HCT116 (cell line): ENCODE measurements around the gene NARS2. TPM values are rescaled to one million over a fixed set of nuclear protein-coding genes. Genes with fewer than 3 reads are reported as not detected.

Source experiments
- ATAC-seq: fragments of 200-7000 bp; cut with Tn5 transposase; 2 replicates; pipeline ENCODE4 v1.9.1; 2020; ENCODE audit warnings: mild to moderate bottlenecking, moderate library complexity
- BruUV-seq: library from RNA; stranded (reverse); fragments of 400-500 nt; replicated peaks from 2 replicates; lab custom pipeline; 2021; lab: Mats Ljungman, UMichigan
- CTCF ChIA-PET: fragments of 300-600 bp; sonication (Branson Sonifier 250); formaldehyde crosslinking; loops from one replicate; lab custom pipeline; 2021; ENCODE audit warnings: antibody characterized with exemption; lab: Charles Lee
- POLR2A ChIA-PET: fragments of 300-600, 350-600 bp; sonication (Branson Sonifier 250); formaldehyde crosslinking; loops from one replicate; lab custom pipeline; 2021; ENCODE audit warnings: antibody characterized with exemption; lab: Charles Lee
- RAD21 ChIA-PET, 2 experiments: fragments of 300-600 bp; sonication (Branson Sonifier 250); formaldehyde crosslinking; loops; one replicate each; lab custom pipeline; 2023; ENCODE audit warnings: low total read pairs in 2 of 2; ENCODE audit not compliant: uncharacterized antibody in 2 of 2, unreplicated experiment in 2 of 2, low non-redundant PET in 1 of 2; lab: Charles Lee
- DNase-seq: peaks from one replicate; pipeline ENCODE4 v3.0.0-alpha.2; 2010; ENCODE audit warnings: low read depth, low spot score
- H2AFZ ChIP-seq: fragments of 200-600 bp; shearing (Covaris generic), sonication (generic); 2 replicates; pipeline ENCODE4 v1.6.1; 2017; ENCODE audit warnings: low read depth, mixed run types, mixed read lengths, antibody characterized with exemption, low read length; ENCODE audit not compliant: poor library complexity, severe bottlenecking
- H3K27ac ChIP-seq: 2 replicates; pipeline ENCODE4 v1.5.1; 2012; ENCODE audit warnings: low read depth, low read length
- H3K27me3 ChIP-seq: fragments of 200-600 bp; sonication (generic); 2 replicates; pipeline ENCODE4 v1.6.1; 2016; ENCODE audit warnings: mixed run types, low read length, mixed read lengths; ENCODE audit not compliant: insufficient read depth
- H3K36me3 ChIP-seq, 2 experiments: fragments of 200-500 bp in 1 of 2; fragments of 200-600 bp in 1 of 2; sonication (Bioruptor generic) in 1 of 2; sonication (generic) in 1 of 2; 2 replicates each; pipeline versions ENCODE4 v1.5.1 to v1.6.1; 2014 to 2016; ENCODE audit warnings: low read length in 2 of 2, inconsistent platforms in 1 of 2, mixed read lengths in 1 of 2, mixed run types in 1 of 2; ENCODE audit not compliant: insufficient read depth in 2 of 2, control insufficient read depth in 1 of 2
- H3K4me1 ChIP-seq, 2 experiments: fragments of 200-600 bp in 1 of 2; sonication (generic) in 1 of 2; 2 replicates each; pipeline versions ENCODE4 v1.5.1 to v1.6.1; 2012 to 2017; ENCODE audit warnings: low read length in 2 of 2, inconsistent platforms in 1 of 2, mild to moderate bottlenecking in 1 of 2, mixed read lengths in 1 of 2, mixed run types in 1 of 2, moderate library complexity in 1 of 2; ENCODE audit not compliant: insufficient read depth in 2 of 2, control insufficient read depth in 1 of 2
- H3K4me2 ChIP-seq: fragments of 200-600 bp; sonication (generic); 2 replicates; pipeline ENCODE4 v1.6.1; 2017; ENCODE audit warnings: mixed run types, low read length, mixed read lengths
- H3K4me3 ChIP-seq, 2 experiments: fragments of 200-600 bp in 1 of 2; sonication (generic) in 1 of 2; replicated peaks in 1 of 2; 2 replicates each; pipeline ENCODE4 v1.5.1; 2011 to 2016; ENCODE audit warnings: low read length in 2 of 2, control low read depth in 1 of 2, low read depth in 1 of 2, mild to moderate bottlenecking in 1 of 2, mixed read lengths in 1 of 2, mixed run types in 1 of 2
- H3K79me2 ChIP-seq: fragments of 200-600 bp; sonication (generic); 2 replicates; pipeline ENCODE4 v1.6.1; 2017; ENCODE audit warnings: mild to moderate bottlenecking, mixed run types, low read length, moderate library complexity, mixed read lengths; ENCODE audit not compliant: insufficient read depth
- H3K9ac ChIP-seq: fragments of 200-600 bp; sonication (generic); 2 replicates; pipeline ENCODE4 v1.6.1; 2016; ENCODE audit warnings: low read length, mixed read lengths
- H3K9me2 ChIP-seq: fragments of 200-600 bp; sonication (generic), shearing (Covaris generic); 2 replicates; pipeline ENCODE4 v1.6.1; 2017; ENCODE audit warnings: mixed run types, mild to moderate bottlenecking, moderate library complexity; ENCODE audit not compliant: insufficient read depth
- H3K9me3 ChIP-seq, 2 experiments: fragments of 200-500 bp in 1 of 2; fragments of 200-600 bp in 1 of 2; sonication (Bioruptor generic) in 1 of 2; sonication (generic) in 1 of 2; 2 replicates each; pipeline ENCODE4 v1.6.1; 2014 to 2017; ENCODE audit warnings: low read length in 2 of 2, mixed read lengths in 2 of 2, inconsistent platforms in 1 of 2, low read depth in 1 of 2, mild to moderate bottlenecking in 1 of 2, mixed run types in 1 of 2, moderate library complexity in 1 of 2; ENCODE audit not compliant: control insufficient read depth in 1 of 2, insufficient read depth in 1 of 2
- H4K20me1 ChIP-seq: fragments of 200-600 bp; sonication (generic), shearing (Covaris generic); 2 replicates; pipeline ENCODE4 v1.6.1; 2017; ENCODE audit warnings: mixed run types, mild to moderate bottlenecking, moderate library complexity; ENCODE audit not compliant: insufficient read depth
- CBX3 ChIP-seq: IDR thresholded peaks from 2 replicates; pipeline ENCODE4 v1.6.1; 2012; ENCODE audit warnings: low read depth
- EGR1 ChIP-seq: IDR thresholded peaks from 2 replicates; pipeline ENCODE4 v1.6.1; 2012; ENCODE audit warnings: low read depth
- ELF1 ChIP-seq: IDR thresholded peaks from 2 replicates; pipeline ENCODE4 v1.6.1; 2012; ENCODE audit warnings: low read depth, borderline replicate concordance
- FOSL1 ChIP-seq: IDR thresholded peaks from 2 replicates; pipeline ENCODE4 v1.6.1; 2012; ENCODE audit warnings: low read depth
- JUND ChIP-seq: IDR thresholded peaks from 2 replicates; pipeline ENCODE4 v1.6.1; 2012
- POLR2AphosphoS5 ChIP-seq: IDR thresholded peaks from 2 replicates; pipeline ENCODE4 v1.6.1; 2011; ENCODE audit warnings: mild to moderate bottlenecking, low read depth, low read length, moderate library complexity
- RAD21 ChIP-seq: IDR thresholded peaks from 2 replicates; pipeline ENCODE4 v1.6.1; 2012; ENCODE audit warnings: low read depth, mild to moderate bottlenecking
- SIN3A ChIP-seq: IDR thresholded peaks from 2 replicates; pipeline ENCODE4 v1.6.1; 2012; ENCODE audit warnings: low read depth
- SRF ChIP-seq: IDR thresholded peaks from 2 replicates; pipeline ENCODE4 v1.6.1; 2012; ENCODE audit warnings: low read depth
- YY1 ChIP-seq: IDR thresholded peaks from 2 replicates; pipeline ENCODE4 v1.6.1; 2011; ENCODE audit warnings: low read length, low read depth, moderate library complexity, mild to moderate bottlenecking; ENCODE audit not compliant: insufficient replicate concordance; ENCODE audit errors: extremely low read depth
- ZFX ChIP-seq: fragments of 450-650 bp; IDR thresholded peaks from 2 replicates; pipeline ENCODE4 v1.6.1; 2017
- ZNF274 ChIP-seq: fragments of 200-500 bp; sonication (Bioruptor generic); IDR thresholded peaks from 2 replicates; pipeline ENCODE4 v1.6.1; 2014; ENCODE audit warnings: mild to moderate bottlenecking, low read depth, low read length, inconsistent platforms
- intact Hi-C: fragments of 100-400 bp; cut with micrococcal nuclease; formaldehyde crosslinking; loops from 2 replicates; pipeline ENCODE4 v1.10.0; 2022
- total RNA-seq: library from RNA; stranded (reverse); gene quantifications from one replicate; pipeline ENCODE4 v1.2.1, GENCODE V29; 2021; ENCODE audit not compliant: unreplicated experiment
- TF ChIP-seq, protein P1 (sequence below), 3 experiments: fragments of 200-600 bp in 1 of 3; sonication (generic) in 1 of 3; IDR thresholded peaks in 2 of 3; conservative IDR thresholded peaks in 1 of 3; 2 replicates each; pipeline ENCODE4 v1.5.1; 2012 to 2017; ENCODE audit warnings: low read depth in 2 of 3, low read length in 2 of 3, antibody characterized with exemption in 1 of 3, borderline replicate concordance in 1 of 3, control low read depth in 1 of 3, mild to moderate bottlenecking in 1 of 3, mixed read lengths in 1 of 3, mixed run types in 1 of 3, moderate library complexity in 1 of 3; ENCODE audit not compliant: insufficient read depth in 1 of 3

Gene NARS2
- total RNA-seq, 1 experiment from 2014 or later: 26.0 TPM

DNA sequence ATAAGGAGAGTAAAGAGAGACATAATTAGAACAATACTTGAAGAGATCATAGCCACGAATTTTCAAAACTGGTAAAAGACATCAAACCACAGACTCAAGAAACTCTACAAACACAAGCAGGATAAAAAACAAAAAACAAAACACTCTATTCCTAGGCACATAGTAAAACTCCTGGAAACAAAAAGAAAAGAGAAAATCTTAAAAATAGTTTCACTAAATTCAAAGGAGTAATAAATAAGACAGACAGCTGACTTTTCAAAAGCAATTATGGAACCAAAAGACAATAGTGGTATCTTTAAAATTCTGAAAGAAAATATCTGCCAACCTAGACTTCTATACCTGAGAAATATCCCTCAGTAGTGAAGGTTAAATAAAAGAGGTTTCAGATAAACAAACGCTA is 9.2 kb upstream of the NARS2 start:
- no peaks in the 10 kb centered on the region for H3K27me3 ChIP-seq
- RAD21 ChIA-PET: no interaction called here
- CTCF ChIA-PET: no interaction called here
- H3K9ac ChIP-seq: no peak overlapping the region
- no peaks in the 10 kb centered on the region for H3K79me2 ChIP-seq
- H3K4me3 ChIP-seq: no peak overlapping the region
- no peaks in the 10 kb centered on the region for H4K20me1 ChIP-seq
- H2AFZ ChIP-seq: no peak overlapping the region
- TF ChIP-seq ELF1 (no peak), FOSL1 (0 out of 2 replicates have a peak, but pooled peaks have one; percentile 8), SIN3A (no peak), ZFX (no peak), YY1 (no peak), JUND (no peak), POLR2AphosphoS5 (no peak), CBX3 (peak; percentile 75), SRF (no peak), ZNF274 (no peak), EGR1 (no peak), RAD21 (no peak)
- TF ChIP-seq, protein P1, sequence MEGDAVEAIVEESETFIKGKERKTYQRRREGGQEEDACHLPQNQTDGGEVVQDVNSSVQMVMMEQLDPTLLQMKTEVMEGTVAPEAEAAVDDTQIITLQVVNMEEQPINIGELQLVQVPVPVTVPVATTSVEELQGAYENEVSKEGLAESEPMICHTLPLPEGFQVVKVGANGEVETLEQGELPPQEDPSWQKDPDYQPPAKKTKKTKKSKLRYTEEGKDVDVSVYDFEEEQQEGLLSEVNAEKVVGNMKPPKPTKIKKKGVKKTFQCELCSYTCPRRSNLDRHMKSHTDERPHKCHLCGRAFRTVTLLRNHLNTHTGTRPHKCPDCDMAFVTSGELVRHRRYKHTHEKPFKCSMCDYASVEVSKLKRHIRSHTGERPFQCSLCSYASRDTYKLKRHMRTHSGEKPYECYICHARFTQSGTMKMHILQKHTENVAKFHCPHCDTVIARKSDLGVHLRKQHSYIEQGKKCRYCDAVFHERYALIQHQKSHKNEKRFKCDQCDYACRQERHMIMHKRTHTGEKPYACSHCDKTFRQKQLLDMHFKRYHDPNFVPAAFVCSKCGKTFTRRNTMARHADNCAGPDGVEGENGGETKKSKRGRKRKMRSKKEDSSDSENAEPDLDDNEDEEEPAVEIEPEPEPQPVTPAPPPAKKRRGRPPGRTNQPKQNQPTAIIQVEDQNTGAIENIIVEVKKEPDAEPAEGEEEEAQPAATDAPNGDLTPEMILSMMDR (IDR thresholded peaks at IDR 0.05 in 2 of 3, conservative IDR thresholded peaks at IDR 0.05 in 1 of 3; ENCODE audit: borderline replicate concordance in 1 of 3, insufficient read depth in 1 of 3, low read depth in 2 of 3, low read length in 2 of 3): no peak
- ATAC-seq (no peak), DNase-seq (no peak)
- H3K4me2 ChIP-seq: no peak overlapping the region
- BruUV-seq: no TSS peak
- no peak overlapping the region for H3K27ac ChIP-seq
- POLR2A ChIA-PET: interaction anchor here (0.5 kb wide), 1 partner anchor 233 kb away, joined by 3 read pairs; no protein-coding TSS in a partner anchor
- peaks cover 0 to 14% of the 10 kb centered on the region in 2 experiments; a peak in 2 of 4 replicates for H3K9me3 ChIP-seq
- H3K9me2 ChIP-seq: no peaks in the 10 kb centered on the region
- H3K4me1 ChIP-seq: no peaks in the 10 kb centered on the region
- no peaks in the 10 kb centered on the region for H3K36me3 ChIP-seq
- intact Hi-C loops: no loop called here
